Measurements from ENCODE around the gene ABCG8.

ABCG8 gene

GRCh38 chr2:43825841-43826240, 12.9 kb upstream of the ABCG8 start:
- no peak overlapping the region for H3K4me2 ChIP-seq (ENCODE audit: low read depth, low read length, poor library complexity, severe bottlenecking)
- no peaks in the 10 kb centered on the region for H3K9me2 ChIP-seq (replicated peaks; ENCODE audit: low read depth, low read length)
- H3K9me3 ChIP-seq (ENCODE audit: insufficient read depth, low read depth, low read length), result no peaks in the 10 kb centered on the region
- H3K4me3 ChIP-seq (ENCODE audit: low read length, poor library complexity, severe bottlenecking), result no peak overlapping the region
- TF ChIP-seq CTCF (conservative IDR thresholded peaks at IDR 0.05; ENCODE audit: low read length) (no peak), EZH2phosphoT487 (IDR thresholded peaks at IDR 0.05; ENCODE audit: borderline replicate concordance) (no peak)
- no peaks in the 10 kb centered on the region for H3K4me1 ChIP-seq (ENCODE audit: insufficient read depth, low read length, poor library complexity, severe bottlenecking)
- H3F3A ChIP-seq (ENCODE audit: low read depth), result no peaks in the 10 kb centered on the region
- no peaks in the 10 kb centered on the region for H3K36me3 ChIP-seq (ENCODE audit: insufficient read depth, low read length)
- no peaks in the 10 kb centered on the region for H4K20me1 ChIP-seq (ENCODE audit: insufficient read depth, low read length, poor library complexity, severe bottlenecking)
- H3K9ac ChIP-seq (ENCODE audit: low read depth, low read length, poor library complexity, severe bottlenecking), result no peak overlapping the region
- no peaks in the 10 kb centered on the region for H3K27me3 ChIP-seq (ENCODE audit: insufficient read depth, low read length, poor library complexity, severe bottlenecking)
- no peak overlapping the region for H2AFZ ChIP-seq (ENCODE audit: low read length)
- H3K79me2 ChIP-seq (ENCODE audit: insufficient read depth, low read length), result no peaks in the 10 kb centered on the region

- Histone ChIP-seq H3K4me2 (ENCODE audit: low read depth, low read length, poor library complexity, severe bottlenecking) (no peak overlapping the region), H3K9me2 (replicated peaks; ENCODE audit: low read depth, low read length) (no peaks in the 10 kb centered on the region), H3K27me3 (ENCODE audit: insufficient read depth, low read length, poor library complexity, severe bottlenecking) (no peaks in the 10 kb centered on the region), H3F3A (ENCODE audit: low read depth) (no peaks in the 10 kb centered on the region), H4K20me1 (ENCODE audit: insufficient read depth, low read length, poor library complexity, severe bottlenecking) (no peaks in the 10 kb centered on the region), H2AFZ (ENCODE audit: low read length) (no peak overlapping the region), H3K9me3 (ENCODE audit: insufficient read depth, low read depth, low read length) (no peaks in the 10 kb centered on the region), H3K9ac (ENCODE audit: low read depth, low read length, poor library complexity, severe bottlenecking) (no peak overlapping the region), H3K79me2 (ENCODE audit: insufficient read depth, low read length) (no peaks in the 10 kb centered on the region), H3K36me3 (ENCODE audit: insufficient read depth, low read length) (no peaks in the 10 kb centered on the region), H3K4me1 (ENCODE audit: insufficient read depth, low read length, poor library complexity, severe bottlenecking) (no peaks in the 10 kb centered on the region), H3K4me3 (ENCODE audit: low read length, poor library complexity, severe bottlenecking) (no peak overlapping the region)
- no peak for TF ChIP-seq CTCF (conservative IDR thresholded peaks at IDR 0.05; ENCODE audit: low read length)
- TF ChIP-seq EZH2phosphoT487 (IDR thresholded peaks at IDR 0.05; ENCODE audit: borderline replicate concordance), result no peak
Measured at GRCh38 chr2:43826305-43827250, 12.2 kb upstream of the ABCG8 start.

- no peak overlapping the region for H3K9ac ChIP-seq (ENCODE audit: low read depth, low read length, poor library complexity, severe bottlenecking)
- H3K36me3 ChIP-seq (ENCODE audit: insufficient read depth, low read length), result no peaks in the 10 kb centered on the region
- H2AFZ ChIP-seq (ENCODE audit: low read length), result no peak overlapping the region
- H4K20me1 ChIP-seq (ENCODE audit: insufficient read depth, low read length, poor library complexity, severe bottlenecking), result no peaks in the 10 kb centered on the region
- no peaks in the 10 kb centered on the region for H3K27me3 ChIP-seq (ENCODE audit: insufficient read depth, low read length, poor library complexity, severe bottlenecking)
- no peaks in the 10 kb centered on the region for H3K4me1 ChIP-seq (ENCODE audit: insufficient read depth, low read length, poor library complexity, severe bottlenecking)
- H3K9me2 ChIP-seq (replicated peaks; ENCODE audit: low read depth, low read length), result no peaks in the 10 kb centered on the region
- H3K9me3 ChIP-seq (ENCODE audit: insufficient read depth, low read depth, low read length), result no peaks in the 10 kb centered on the region
- no peak overlapping the region for H3K4me3 ChIP-seq (ENCODE audit: low read length, poor library complexity, severe bottlenecking)
- no peak overlapping the region for H3K4me2 ChIP-seq (ENCODE audit: low read depth, low read length, poor library complexity, severe bottlenecking)
- no peaks in the 10 kb centered on the region for H3F3A ChIP-seq (ENCODE audit: low read depth)
- no peak for TF ChIP-seq EZH2phosphoT487 (IDR thresholded peaks at IDR 0.05; ENCODE audit: borderline replicate concordance)
- no peak for TF ChIP-seq CTCF (conservative IDR thresholded peaks at IDR 0.05; ENCODE audit: low read length)
- H3K79me2 ChIP-seq (ENCODE audit: insufficient read depth, low read length), result no peaks in the 10 kb centered on the region
Measured at GRCh38 chr2:43831543-43832294, 7.1 kb upstream of the ABCG8 start.

All from Loucy (cell line).